Raji (cell line): ENCODE data around the gene MCU.

Source experiments
- POLR2A ChIP-seq: IDR thresholded peaks from 2 replicates; pipeline ENCODE4 v1.6.1; 2011; ENCODE audit warnings: low read depth, low read length, control low read depth; ENCODE audit not compliant: insufficient read depth

MCU gene

DNA sequence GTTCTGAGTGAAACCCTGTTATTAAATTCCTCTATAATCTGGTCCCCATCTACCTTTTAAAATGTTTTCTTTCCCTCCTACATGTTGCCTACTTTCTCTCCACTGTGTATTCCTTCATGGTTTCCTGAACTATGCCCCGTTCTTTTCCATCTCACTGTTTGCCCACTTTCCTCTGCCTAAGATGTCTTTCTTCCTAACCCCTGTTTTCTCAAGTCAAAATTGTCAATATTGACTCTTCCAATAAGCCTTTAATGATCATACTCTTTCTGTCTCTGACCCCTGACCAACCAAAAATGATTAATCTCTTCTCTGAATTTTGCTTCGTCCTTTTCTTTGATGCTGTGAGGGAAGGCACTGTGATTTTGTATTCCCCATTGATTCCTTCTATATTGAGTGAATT, 171.0 kb downstream of the MCU start:
- no peak for TF ChIP-seq POLR2A

- TF ChIP-seq POLR2A, result no peak
Observed at GRCh38 chr10:72875250-72876055, 183.5 kb downstream of the MCU start.

DNA sequence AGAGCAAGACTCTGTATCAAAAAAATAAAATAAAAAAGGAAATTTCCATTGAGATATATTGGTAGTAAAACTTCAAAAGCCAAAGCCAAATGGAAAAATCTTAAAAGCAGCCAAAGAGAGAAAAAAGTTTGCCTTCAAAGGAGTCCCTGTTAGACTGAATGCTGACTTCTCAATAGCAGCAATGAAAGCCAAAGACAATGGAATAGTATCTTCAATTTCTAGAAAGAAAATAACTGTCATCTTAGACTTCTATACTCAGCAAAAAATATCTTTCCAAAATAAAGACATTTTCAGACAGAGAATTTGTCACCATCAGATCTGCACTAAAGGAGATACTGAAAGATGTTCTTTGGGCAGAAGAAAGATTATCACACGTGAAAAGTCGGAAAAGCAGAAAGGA, 187.3 kb downstream of the MCU start:
- no peak for TF ChIP-seq POLR2A

GRCh38 chr10:72881291-72881690, 189.3 kb downstream of the MCU start:
- no peak for TF ChIP-seq POLR2A

DNA sequence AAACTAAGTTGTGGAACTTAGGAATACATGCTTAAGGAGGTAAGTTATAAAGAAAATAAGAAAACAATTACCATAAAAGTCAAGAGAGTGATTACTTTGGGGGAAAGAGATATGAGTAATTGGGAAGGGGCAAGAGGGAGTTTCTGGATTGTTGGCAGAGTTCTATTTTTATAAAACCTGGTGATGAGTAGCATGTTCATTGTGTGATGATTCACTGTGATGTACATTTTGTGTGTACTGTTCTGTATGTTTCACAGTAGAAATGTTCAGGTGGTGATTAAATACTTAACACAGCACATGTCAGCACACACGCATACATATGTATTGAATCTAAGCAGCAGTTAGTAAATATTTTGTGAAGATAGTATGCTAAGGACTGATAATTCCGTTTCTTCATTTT, 191.9 kb downstream of the MCU start:
- TF ChIP-seq POLR2A, result no peak

GRCh38 chr10:72885953-72886352, 194.0 kb downstream of the MCU start:
- no peak for TF ChIP-seq POLR2A

GRCh38 chr10:72886621-72887020, 194.7 kb downstream of the MCU start:
- no peak for TF ChIP-seq POLR2A

DNA sequence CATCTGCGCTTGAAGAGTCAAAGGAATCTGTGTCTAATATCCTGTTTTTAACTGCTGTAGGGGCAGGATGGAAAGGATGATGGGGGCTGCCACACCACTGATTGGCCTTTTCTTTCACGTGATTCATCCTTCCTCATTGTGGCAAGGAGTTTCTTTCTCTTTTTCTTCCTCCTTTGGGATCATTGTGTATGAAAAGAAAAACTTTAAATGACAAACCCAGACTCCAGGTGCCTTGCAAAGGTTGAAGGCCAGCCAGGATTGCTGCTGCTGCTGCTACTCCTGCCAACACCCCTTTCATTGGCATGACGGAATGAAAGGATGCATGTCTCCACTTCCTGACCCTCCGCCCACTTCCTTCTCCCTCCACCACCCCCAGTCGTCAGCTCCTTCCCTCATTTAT, 195.1 kb downstream of the MCU start:
- TF ChIP-seq POLR2A, result no peak

- no peak for TF ChIP-seq POLR2A
Observed at GRCh38 chr10:72888151-72888638, 196.3 kb downstream of the MCU start.

- TF ChIP-seq POLR2A, result no peak
Observed at GRCh38 chr10:72889391-72889831, 197.5 kb downstream of the MCU start.

DNA sequence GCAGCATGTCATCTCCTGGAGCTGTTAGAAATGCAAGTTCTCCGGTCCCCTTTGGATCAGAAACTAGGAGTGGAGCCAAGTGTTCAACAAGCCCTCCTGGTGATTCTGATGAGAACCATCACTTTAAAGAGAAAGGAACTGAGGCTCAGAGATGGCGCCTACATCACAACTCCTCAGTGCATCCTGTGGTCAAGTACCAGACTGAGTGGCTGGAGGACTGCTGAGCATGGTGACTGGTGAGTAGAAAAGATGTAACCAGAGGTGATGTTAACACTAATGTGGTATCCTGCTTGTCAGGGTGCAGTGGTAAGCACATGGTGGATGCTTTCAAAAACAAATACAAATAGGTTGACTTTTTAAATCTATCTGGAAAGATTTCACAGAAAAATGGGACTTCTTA, 198.1 kb downstream of the MCU start:
- no peak for TF ChIP-seq POLR2A

GRCh38 chr10:72893136-72893798, 201.3 kb downstream of the MCU start, which contains the start of gene OIT3:
Gene OIT3 (plus strand): TSS chr10:72893739. CDS start chr10:72893799, 60 bp downstream.
- no peak for TF ChIP-seq POLR2A

- no peak for TF ChIP-seq POLR2A
Observed at GRCh38 chr10:72895236-72895850, 203.4 kb downstream of the MCU start.

DNA sequence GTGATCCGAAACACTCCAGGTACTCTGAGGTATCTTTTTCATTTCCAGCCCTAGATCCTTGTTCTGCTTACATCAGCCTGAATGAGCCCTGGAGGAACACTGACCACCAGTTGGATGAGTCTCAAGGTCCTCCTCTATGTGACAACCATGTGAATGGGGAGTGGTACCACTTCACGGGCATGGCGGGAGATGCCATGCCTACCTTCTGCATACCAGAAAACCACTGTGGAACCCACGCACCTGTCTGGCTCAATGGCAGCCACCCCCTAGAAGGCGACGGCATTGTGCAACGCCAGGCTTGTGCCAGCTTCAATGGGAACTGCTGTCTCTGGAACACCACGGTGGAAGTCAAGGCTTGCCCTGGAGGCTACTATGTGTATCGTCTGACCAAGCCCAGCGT, 206.7 kb downstream of the MCU start:
- no peak for TF ChIP-seq POLR2A

GRCh38 chr10:72899545-72899944, 207.6 kb downstream of the MCU start:
- TF ChIP-seq POLR2A, result no peak

GRCh38 chr10:72904806-72905205, 212.9 kb downstream of the MCU start:
- no peak for TF ChIP-seq POLR2A

DNA sequence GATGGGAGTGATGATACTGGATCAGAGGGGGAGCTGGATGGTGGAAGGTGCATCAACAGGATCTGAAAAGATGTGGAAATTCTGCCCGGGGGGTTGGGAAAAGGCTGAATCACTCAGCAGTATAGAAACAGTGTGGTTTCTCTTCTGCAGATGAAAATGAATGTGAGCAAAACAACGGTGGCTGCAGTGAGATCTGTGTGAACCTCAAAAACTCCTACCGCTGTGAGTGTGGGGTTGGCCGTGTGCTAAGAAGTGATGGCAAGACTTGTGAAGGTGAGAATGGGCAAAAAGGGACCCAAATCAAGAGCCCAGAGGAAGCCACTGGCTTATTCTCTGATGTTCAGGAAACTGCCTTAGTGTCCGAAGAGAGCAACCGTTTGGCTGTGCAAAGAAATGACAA, 214.5 kb downstream of the MCU start:
- no peak for TF ChIP-seq POLR2A

GRCh38 chr10:72910705-72911104, 218.8 kb downstream of the MCU start:
- TF ChIP-seq POLR2A, result no peak
